ENCODE measurements around the gene ADARB2.
A peak's percentile ranks its signal among the peaks of the same experiment; 100 is the strongest.
"Not testable (repeated sequence)": the region's sequence is repeated elsewhere in the genome, so short reads cannot be mapped to it uniquely, and the experiment has no call there.

ADARB2 gene

DNA sequence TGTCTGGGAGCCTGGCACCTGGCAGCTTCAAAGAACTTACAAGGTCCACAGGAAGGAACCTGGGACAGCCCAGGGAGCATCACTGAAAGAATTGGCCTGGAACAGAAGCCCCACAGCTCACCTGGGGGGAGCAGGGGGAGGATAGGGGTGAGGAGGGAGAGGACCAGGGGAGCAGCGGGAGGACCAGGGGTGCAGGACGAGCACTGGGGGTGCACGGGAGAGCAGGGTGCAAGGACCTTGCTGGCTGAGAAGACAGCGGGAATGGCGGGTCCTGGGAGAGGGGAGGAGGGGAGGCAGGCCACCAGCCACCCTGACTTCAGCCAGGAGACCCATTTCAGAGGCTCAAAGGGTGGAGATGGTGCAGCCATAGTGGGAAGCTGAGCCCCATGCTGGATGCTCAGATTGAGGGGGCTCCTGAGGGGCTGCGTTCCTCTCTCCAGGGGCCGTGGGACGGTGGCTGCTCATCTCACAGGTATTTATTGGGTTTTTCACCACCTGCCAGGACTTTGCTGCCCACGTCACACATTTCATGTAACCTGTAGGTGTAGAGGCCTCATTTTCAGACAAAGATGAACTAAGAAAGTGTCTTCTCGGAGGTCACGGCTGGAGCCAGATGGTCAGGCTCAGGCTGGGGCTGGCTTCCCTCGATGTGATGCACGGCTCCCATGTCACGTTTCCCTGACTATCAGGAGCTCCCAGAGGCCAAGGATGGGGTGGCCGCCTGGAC is 571.1 kb downstream of the ADARB2 start:
- DNase-seq, result peak in 6 of 10 donors; percentile 2 to 64 (median 32)
- intact Hi-C loops (cut with DNase I), result no loop called here

DNA sequence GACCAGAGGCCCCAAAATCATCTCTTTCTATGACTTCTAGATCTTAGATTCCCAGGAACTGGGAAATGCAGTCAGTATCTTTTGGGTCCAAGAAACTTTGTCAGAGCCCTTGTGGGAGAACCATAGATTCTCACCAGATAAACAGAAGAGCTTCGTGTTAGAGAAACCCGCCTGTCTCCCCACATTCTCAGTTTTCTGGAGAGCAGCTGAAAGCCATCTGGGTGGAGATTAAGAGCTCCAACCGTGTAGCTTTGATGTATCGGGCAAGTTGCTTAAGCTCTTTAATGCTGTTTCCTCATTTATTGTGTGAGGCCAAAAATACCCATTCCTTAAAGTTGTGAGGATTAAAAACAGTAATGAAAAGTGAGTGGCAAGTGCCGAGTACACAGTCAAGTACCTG is 573.5 kb downstream of the ADARB2 start:
- intact Hi-C loops (cut with DNase I), result no loop called here
- peak in 1 of 10 donors; percentile 2 for DNase-seq

DNA sequence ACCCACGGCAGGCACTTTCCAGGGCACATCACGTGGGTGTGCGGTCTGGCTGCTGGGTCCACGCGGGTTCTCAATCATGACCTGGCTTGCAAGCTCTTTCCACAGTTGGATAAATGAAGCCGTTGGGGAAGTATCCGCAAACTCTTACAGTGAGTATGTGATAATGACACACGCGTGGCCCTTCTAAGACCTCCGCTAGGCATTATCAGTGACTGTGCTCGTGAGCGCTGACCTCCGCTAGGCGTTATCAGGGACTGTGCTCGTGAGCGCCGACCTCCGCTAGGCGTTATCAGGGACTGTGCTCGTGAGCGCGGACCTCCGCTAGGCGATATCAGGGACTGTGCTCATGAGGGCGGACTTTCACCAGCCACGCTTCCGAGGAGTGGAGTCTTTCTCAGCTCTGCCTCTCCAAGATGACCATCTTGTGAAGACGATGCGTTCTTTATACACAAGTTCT is 574.1 kb downstream of the ADARB2 start:
- DNase-seq, result peak in 5 of 10 donors; percentile 0 to 32 (median 15)
- intact Hi-C loops (cut with DNase I), result no loop called here

DNA sequence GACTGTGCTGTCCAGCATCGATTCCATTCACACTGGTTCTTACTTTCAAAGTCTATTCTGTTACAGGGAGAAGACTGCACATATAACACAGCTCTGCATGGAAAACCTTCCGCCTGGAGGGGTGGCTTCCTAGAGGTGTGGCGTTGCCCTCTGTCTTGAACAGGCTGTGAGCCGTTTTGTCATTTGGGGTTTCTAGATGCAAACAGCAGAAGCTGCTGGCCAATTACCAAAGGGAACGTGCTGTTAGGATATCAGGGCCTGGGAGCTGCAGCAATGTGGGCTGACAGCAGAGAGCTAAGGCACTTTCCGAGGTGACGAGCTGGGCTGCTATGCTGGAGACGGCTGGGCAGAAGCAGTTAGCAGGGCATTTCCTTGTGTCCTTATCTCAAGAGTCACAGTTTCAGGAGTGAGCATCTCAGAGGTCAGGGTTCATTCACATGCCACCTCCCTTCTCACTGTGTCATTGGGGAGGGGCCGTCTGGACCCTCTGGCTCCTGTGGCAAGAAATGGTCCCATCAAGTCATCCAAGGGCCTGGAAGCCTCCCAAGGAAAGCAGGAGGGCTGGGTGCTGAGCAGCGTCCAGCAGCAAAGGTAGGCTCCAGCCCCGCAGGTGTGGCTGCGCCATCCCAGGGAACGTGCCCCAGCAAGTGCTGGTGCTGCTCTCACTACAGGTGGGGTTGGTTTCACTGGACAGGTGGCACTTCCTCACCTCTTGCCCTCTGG is 574.7 kb downstream of the ADARB2 start:
- intact Hi-C loops (cut with DNase I), result no loop called here
- DNase-seq, result peak in 4 of 10 donors; percentile 2 to 61 (median 30)

DNA sequence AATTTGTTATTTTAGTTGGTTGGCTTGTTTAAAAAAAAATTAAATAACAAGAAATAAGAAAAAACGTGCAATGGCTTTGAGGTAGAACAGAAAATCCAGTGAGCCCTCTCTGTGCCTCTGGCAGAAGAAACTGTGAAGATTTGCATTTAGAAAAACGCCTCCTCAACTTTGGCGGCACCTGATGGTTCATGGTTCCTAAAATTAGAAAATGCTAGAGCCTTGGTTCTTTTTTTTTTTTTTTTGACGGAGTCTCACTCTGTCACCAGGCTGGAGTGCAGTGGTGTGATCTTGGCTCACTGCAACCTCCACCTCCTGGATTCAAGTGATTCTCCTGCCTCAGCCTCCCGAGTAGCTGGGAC is 576.0 kb downstream of the ADARB2 start:
- intact Hi-C loops (cut with DNase I), result not testable (repeated sequence)
- DNase-seq, result peak in 4 of 10 donors; percentile 6 to 57 (median 15)

DNA sequence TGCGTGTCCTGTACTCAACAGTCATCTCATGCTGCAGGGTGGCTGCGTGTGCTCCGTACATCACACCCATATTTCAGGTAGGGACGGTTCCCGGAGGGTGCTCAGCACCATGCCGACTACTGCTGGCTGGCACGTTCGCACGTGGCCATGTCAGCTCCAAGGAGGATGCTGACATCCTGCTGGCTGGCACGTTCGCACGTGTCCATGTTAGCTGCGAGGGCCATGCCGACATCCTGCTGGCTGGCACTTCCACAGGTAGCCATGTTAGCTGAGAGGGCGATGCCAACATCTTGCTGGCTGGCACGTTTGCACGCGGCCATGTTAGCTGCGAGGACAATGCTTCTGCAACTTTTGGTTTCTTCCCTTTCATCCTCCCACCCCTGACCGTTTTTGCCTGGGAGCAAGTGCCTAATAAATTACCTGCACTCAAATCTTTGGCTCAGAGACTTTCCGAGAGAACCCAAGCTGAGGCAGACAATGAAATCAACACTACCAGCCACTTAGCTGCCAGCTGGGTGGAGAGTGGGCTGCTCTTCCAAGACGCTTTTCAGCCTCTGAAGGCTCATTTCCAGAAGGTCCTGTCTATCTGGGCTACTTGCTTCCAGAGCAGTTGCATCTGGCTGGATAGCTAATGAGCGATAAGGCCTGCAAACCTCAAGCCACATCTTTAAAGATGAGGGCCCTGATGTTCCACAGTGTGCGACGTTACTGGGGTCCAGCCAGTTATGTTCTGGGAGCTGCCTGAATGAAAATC is 576.6 kb downstream of the ADARB2 start:
- intact Hi-C loops (cut with DNase I), result no loop called here
- DNase-seq, result peak in 5 of 10 donors; percentile 6 to 74 (median 61)

DNA sequence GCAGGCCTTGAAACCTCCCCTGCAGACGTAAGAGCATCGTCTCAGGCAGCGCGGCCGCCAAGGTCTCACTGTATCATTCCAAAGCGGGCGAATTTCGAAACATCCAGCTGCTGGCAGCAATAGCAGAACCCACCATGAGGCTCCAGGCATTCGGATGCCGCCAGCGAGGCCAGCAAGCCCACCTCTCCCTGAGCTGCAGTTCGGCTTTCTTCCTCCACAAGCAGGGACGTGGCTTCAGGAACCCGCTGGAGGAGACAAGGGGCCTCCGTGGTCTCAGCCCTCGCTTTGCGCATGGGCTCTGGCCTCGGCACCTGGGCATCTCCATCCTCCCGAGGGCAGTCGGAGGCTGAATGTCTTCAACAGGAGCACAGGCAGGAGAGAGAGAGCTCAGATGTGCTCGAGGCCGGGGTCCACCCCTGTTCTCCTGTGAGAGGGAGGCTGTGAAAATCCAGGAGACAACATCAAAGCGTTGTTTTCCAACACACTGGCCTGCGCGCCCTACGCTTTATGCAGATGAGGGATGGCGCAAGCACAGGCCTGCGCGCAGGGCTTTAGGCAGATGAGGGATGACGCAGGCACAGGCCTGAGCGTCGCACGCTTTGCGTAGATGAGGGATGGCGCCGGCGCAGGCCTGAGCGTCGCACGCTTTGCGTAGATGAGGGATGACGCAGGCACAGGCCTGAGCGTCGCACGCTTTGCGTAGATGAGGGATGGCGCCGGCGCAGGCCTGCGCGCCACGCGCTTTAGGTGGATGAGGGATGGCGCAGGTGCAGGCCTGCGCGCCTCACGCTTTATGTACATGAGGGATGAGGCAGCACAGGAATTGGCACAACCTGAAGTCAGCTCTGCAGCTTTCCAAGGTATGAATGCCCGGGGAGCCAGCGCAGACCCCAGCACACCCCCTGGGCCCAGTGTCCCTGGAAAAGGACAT is 577.9 kb downstream of the ADARB2 start:
- DNase-seq, result peak in 3 of 10 donors; percentile 9 to 67 (median 67)
- intact Hi-C loops (cut with DNase I), result no loop called here

DNA sequence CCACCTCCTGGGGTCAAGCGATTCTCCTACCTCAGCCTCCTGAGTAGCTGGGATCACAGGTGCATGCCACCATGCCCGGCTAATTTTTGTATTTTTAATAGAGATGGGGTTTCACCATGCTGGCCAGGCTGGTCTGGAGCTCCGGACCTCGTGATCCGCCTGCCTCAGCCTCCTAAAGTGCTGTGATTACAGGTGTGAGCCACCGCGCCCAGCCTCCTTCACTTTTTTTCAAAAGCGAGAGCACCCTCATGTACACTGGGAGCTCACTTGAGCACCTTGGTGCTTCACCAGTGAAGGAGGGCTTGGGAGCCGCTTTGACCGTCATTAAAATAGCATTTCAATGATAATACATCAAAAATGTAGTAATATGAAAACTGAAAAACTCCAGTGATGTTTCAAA is 578.8 kb downstream of the ADARB2 start:
- intact Hi-C loops (cut with DNase I), result not testable (repeated sequence)
- peak in 3 of 10 donors; percentile 3 to 64 (median 57) for DNase-seq

DNA sequence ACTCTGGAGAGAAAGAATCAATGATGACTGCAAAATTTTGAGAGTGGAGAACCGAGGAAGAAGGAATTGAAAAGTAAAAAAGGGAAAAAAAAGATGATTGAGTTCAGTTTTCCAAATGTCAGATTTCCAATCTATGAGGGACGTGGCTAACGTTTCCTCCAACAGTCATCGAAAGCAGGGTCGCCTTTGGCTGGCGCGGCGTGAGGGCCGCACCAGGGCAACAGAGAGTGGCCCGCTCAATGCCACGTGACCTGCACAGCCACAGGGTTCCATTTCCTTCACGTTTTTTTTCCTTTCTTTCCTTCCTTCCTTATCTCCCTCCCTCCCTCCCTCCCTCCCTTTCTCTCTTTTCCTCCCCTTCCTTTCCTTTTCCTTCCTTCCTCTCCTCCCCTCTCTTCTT is 579.3 kb downstream of the ADARB2 start:
- intact Hi-C loops (cut with DNase I), result no loop called here
- peak in 1 of 10 donors; percentile 36 for DNase-seq

DNA sequence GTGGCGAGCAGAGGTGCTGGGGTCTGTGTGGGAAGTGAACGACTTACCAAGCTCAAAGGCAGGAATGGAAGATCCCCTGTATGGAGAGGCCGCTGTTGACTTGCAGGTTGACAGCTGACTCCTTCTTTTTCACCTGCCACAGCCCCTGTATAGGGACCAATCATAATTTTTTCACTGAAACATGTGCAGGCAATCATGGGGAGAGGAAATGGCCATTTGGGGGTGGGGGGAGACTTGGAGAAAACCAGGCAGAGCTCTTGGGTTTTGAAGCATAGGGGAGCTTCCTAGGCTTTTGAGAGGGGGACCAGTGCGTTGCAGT is 579.8 kb downstream of the ADARB2 start:
- intact Hi-C loops (cut with DNase I), result no loop called here

DNA sequence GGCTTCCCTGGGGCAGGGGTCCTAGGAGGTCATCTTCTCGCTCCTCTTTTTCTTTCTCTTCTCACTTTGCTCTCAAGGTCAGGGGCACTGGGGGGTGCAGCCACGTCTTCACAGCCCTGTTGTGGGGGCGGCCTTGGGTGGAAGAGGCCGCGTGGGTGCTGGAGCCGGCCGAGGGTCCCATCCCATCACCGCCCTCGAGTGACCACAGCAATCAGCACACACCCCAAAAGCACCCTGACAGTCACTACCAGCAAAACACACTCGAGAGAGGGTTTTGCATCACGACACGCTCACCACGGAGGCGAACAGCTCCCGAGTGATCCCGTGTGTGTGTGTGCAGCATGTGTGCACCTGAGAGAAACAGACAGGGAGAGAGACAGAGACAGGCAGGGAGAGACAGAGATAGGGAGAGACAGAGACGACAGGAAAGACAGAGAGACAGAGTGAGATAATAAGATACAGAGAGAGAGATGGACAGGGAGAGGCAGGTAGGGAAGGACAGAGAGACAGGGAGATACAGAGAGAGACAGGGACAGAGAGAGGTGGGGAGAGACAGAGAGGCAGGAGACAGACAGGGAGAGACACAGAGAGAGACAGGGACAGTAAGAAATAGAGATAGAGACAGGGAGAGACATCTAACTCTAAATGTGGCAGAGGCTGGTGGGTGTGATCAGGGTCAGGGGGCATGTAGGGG is 580.3 kb downstream of the ADARB2 start:
- peak in 3 of 10 donors; percentile 30 to 55 (median 40) for DNase-seq
- intact Hi-C loops (cut with DNase I), result no loop called here

More for the DNA sequence above, 579.8 kb downstream of the ADARB2 start:
- DNase-seq, result no peak

DNA sequence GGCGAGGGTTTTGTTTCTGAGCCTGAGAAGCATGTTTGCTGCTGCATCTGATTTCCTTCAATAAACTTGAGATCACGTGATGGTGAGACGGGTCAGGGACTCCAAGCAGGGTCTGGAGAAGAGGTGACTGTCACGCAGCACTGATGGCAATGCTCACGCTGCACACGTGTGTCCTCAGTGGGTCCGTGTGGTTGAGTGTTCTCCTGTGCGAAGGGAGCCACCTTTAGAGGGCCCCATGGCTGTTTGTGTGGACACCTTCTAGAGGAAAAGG is 580.8 kb downstream of the ADARB2 start:
- peak in 1 of 10 donors; percentile 48 for DNase-seq
- intact Hi-C loops (cut with DNase I), result no loop called here

DNA sequence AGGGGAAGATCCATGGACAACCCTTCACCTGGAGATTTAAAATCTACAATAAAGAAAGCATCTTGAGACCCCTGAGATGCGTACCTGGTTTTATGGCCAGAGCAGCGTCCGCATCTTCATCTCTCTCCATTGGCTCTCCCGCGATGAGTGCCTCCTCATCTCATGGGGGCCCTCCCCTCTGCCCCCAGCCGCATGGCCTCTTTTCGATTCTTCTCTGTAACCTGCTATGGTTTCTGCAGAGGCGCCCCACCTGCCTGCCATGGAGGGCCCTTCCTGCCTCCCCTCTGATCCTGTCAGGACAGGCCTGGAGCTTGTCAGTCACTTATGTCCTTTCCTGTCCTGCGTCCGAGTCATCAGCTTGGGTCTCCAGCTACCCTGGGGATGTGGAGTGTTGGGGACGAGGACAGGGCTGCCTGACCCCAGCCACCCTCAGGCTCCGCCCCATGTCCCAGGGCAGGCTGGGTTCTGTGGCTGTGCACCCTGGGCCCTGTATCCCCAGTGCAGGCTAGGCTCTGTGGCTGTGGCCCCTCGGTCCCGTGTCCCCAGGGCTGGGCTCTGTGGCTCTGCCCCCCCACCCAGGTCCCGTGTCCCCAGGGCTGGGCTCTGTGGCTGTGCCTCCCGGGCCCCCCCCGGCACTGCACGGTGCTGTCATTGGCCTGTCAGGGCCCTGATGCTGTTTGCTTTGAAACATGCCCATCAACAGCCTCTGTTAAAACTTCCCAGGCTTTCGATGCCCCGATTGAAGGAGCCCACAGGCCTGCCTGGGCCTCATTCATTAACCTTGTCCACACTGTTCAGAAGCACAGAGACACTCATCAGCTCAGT is 581.3 kb downstream of the ADARB2 start:
- peak in 2 of 10 donors; percentile 63 to 67 for DNase-seq
- intact Hi-C loops (cut with DNase I), result no loop called here

DNA sequence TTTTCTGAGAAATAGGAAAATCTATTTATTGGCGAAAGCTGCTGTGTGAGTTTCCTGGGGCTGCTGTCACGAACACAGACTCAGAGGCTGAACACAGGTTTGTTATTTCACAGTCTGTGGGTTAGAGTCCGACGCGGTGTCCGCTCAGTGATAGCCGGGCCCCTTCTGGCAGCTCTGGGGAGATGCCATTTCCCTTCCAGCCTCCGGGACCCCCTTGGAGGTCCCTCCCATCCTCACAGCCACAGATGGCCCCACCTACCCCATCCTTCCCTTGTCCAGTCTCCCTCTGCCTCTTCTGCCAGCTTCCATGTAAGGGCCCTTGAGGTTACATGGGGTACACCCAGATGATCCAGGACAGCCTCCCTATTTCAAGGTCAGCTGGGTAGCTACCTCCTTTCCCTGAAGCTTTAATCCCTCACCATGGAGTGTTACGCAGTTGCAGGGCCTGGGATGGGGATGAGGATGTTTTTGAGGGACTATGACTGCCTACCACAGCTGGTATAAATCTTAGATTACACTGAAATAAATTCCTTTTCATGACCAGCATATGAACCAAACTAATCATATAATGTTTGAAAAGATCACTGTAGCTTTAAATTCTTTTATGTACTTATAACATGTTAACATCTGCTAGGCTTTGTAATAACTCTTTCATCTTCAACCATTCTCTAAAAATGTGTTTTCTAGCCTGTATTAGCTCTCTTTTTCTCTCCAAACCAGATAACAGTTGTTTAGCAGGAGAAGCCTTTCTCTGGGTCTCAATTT is 582.6 kb downstream of the ADARB2 start:
- intact Hi-C loops (cut with DNase I), result no loop called here
- DNase-seq, result peak in 2 of 10 donors; percentile 19 to 62

DNA sequence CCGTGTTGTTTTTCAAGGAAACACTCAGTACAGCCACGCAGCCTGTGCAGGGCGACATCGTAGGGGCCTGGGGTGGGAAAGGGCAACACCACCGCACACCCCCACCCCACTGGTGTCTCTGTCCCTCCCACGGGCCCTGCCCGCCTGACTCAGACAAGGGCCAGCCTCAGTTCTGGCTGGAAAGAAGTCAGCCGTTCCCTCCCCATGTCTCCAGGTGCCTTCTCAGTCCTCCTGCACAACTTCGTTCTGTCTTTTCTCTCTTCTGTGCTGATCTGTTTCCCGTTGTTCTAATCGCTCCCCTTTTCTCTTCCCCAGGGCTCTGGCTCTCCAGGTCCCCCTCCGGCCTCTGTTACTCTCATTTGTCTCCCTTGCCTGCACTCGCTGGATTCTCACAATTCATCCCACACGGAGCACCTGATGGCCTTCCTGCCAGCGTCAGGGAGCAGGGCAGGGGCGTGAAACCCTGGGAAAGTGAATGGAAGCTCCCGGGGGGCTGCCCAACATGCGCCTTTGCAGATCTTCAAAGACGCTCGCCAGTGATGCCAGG is 583.4 kb downstream of the ADARB2 start:
- intact Hi-C loops (cut with DNase I), result no loop called here
- DNase-seq, result peak in 2 of 10 donors; percentile 36 to 64

DNA sequence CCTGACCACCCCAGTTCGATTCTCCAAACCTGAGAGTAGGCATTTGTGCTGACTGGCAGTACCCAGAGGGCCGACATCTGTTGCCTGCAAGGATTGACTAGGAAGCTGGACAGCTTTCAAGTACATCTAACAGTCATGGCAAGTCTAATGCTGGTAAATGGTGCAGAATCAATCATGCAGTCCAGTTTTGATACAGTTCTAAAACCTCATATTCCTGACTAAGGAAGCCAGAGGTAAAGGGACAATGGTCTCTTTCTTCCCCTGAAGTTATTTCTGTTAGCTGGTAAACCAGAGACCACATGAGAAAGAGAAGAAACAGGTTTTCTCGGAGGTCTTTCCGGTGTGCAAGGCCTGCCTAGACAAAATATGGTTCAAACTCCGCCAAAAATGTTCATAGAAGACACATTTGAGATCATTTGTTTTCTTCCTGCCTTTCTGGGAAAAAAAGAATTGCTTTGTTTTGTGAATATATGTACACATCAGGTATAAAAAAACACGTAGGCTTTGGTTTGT is 584.0 kb downstream of the ADARB2 start:
- DNase-seq, result peak in 1 of 10 donors; percentile 26

More for the DNA sequence above, 584.0 kb downstream of the ADARB2 start:
- intact Hi-C loops (cut with DNase I), result no loop called here

Data from posterior cingulate gyrus (tissue), 11 donors.